Suprapubic skin (tissue), 3 donors: Measurements from ENCODE around the gene HOXA13.

Source experiments
- CTCF ChIP-seq, 2 donors: fragments of 200-600 bp in 1 of 2; fragments of 450-650 bp in 1 of 2; sonication (generic) in 1 of 2; IDR thresholded peaks; one replicate each; pipeline ENCODE4 v1.5.1; 2016 to 2019; ENCODE audit warnings: antibody characterized with exemption in 2 of 2, mild to moderate bottlenecking in 1 of 2, moderate library complexity in 1 of 2
- POLR2A ChIP-seq, 2 donors: fragments of 450-650 bp; IDR thresholded peaks; one replicate each; pipeline ENCODE4 v1.6.1; 2017; ENCODE audit warnings: antibody characterized with exemption in 2 of 2, mild to moderate bottlenecking in 2 of 2, moderate library complexity in 2 of 2

- no peak for TF ChIP-seq CTCF (IDR thresholded peaks at IDR 0.05)
- TF ChIP-seq POLR2A (IDR thresholded peaks at IDR 0.05), result no peak
These were observed 29.2 kb downstream of the HOXA13 start for GRCh38 chr7:27170426-27171324.
